Measurements from ENCODE around the gene MID1.

MID1 gene

DNA sequence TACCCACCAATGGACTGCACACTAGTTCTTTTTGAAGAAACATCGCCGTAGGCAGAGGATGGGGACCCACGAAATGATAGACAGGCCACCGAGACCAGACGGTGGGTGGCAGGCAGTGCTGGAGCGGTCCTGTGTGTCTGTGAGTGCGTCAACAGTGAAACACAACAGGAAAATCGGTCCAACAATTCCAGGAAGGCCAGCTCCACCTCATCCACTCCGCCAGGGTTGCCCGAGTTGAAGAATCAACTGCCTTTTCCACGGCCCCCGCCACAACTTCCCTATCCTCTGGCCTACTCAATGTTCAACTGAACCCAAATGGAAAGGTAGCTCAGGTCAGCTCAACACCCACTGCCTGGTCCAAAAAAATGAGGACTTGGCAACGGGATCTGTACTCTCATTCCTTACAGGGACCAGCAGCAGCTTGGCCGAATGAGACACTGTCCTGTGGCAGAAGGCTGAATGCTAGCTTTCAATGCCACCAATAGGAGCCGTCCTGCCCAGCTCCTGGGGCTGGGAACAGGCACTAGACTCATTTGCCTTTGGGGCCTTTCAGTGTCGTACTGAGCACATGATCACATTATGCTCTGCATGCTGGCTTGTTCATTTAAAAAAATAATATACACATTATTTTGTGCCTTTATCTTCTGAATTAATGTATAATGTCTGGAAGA, 43.5 kb downstream of the MID1 start:
- DNase-seq (ENCODE audit: low spot score) = no peak

DNA sequence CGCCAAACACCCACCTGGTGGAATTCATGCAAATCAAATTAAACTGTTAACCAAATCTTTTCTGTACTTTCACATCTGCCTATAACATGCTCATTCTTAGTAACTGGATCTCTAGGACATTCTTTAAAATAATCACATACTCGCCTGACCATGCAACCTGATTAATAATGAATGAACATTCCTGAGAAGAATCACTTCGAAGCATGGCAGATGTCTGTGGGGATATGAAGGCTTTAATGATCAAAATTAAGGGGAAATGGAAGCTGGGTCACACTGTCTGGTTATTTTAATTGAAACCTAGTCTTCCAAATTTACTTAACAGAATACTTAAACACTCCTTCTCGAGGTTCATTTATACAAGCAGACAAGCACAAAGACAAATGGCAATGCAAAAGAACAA, 44.2 kb downstream of the MID1 start:
- DNase-seq (ENCODE audit: low spot score) = no peak

DNA sequence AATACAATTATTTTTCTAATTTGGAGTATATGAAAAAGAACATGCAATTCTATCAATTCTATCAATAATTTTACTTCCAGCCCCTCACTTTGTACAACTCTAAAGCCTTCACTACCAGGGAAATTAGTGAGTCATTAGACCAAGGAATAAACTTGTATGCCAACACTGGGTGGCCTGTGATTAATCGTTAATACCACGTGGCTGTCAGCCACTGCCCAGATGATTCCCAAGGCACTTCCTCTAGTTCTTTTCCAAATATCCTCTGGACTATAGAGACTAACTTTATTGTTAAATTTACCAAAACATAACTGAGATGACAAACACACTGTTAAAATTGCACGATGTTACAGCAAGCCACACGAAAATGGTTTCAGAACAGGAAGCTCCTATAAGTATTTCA, 45.7 kb downstream of the MID1 start:
- DNase-seq (ENCODE audit: low spot score) = no peak

DNA sequence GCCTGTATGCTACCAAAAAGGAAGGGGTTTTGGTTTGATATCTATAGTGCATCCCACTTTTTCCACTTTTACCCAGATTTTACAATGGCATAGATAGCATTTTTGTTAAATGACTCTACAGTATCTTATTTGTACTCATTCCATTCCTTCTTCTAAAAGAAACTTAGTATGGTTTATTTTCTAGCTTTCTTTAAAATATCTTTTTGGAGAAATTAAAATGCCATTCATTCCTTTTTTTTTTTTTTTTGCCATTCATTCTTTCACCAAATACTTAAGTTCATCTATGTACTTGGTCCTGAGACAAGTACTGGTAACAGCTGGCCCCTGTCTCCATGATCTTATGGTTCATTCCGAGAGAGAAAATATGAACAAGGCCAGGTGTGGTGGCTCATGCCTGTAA, 49.1 kb downstream of the MID1 start:
- DNase-seq (ENCODE audit: low spot score) = no peak

- no peak for DNase-seq (ENCODE audit: low spot score)
Observed at GRCh38 chrX:10570601-10571000, 49.8 kb downstream of the MID1 start.

GRCh38 chrX:10569946-10570345, 50.4 kb downstream of the MID1 start:
- no peak for DNase-seq (ENCODE audit: low spot score)

- DNase-seq (ENCODE audit: low spot score) = no peak
Observed at GRCh38 chrX:10568428-10568827, 52.0 kb downstream of the MID1 start.

DNA sequence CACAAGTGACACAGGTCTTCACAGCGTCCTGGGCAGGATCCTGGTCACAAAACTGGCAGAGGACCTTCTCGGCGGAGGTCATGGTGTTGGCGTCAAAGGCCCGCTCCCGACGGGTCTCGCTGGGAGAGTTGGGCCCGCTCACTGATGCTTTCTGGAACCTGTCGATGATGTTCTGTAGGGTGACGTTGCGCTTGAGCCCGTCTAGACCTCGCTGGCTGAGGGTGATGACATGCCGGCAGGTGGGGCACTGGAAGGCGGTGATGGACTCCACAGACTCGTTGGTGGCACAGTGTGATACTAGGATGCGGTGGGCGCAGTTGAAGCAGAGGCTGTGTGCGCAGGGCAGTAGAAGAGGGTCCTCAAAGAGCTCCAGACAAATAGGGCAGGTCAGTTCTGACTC, 53.2 kb downstream of the MID1 start:
- DNase-seq (ENCODE audit: low spot score) = no peak

- DNase-seq (ENCODE audit: low spot score) = no peak
Observed at GRCh38 chrX:10566716-10567097, 53.7 kb downstream of the MID1 start.

GRCh38 chrX:10564484-10564883, 55.9 kb downstream of the MID1 start:
- DNase-seq (ENCODE audit: low spot score) = no peak

DNA sequence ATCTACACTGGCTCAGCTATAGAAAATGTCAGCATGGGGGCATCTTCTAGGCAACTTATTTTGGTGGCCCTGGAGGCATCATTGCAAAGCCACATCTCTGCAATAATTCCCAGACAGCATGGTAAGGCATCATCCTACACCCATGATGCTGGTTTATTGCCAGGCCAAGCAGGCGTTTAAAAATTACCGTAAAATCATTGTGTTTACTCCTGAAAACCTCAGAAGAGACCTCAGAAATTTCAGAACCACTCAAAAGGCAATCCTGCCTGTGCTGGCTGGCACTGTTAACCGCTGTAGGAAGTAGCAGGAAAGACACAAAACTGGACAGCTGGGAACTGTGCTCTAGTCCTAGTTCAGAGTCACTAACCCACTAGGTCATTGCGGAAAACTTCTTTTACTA, 63.2 kb downstream of the MID1 start:
- no peak for DNase-seq (ENCODE audit: low spot score)

DNA sequence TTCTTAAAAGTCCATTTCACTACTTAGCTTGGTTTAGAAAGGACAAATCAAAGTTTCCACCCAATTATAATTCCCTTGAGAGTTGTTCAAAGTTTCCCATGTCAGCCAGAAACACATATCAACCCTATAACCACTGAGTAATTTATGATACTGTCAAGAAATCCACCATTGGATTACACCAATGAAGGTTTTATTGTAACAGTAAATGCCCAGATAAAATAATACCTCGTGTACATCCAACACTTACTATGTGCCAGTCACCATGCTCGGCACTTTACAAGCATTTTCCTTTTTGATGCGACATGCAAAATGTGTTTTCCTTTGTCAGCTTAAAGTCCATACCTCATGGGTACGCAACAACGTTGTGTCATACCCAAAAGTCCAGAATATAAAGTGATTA, 64.0 kb downstream of the MID1 start:
- DNase-seq (ENCODE audit: low spot score) = no peak

GRCh38 chrX:10555846-10556245, 64.5 kb downstream of the MID1 start:
- DNase-seq (ENCODE audit: low spot score) = no peak

DNA sequence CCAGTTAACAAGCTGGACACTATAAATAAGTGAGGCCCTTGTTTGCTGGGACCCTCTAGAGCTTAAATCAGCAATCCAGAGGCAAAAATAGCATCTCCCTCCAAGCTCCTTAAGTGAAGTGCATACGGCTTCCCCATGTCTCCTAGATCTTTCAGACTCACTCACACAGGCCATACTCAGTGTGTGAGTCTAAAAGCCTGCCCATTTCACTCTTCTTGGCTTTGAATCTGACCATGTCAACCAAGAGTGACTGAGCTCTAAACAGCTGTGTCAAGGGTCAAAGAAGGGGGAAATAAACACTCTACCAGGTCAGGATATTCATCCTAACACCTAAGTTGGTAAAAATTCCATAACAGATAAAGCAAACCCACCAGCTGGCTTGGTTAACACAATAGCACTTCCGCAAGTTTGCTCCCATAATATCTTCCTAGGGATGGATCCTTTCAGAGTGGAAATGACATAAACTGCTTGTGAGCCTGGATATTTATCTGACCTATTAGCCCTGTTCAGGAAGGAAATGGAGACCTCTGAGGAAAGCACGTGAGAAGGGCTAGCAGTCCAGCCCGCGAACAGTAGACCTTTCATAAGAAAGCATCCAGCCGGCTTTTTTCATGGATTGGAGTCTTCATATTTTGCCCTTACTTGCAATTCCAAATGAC, 65.6 kb downstream of the MID1 start:
- peak; percentile 78 for DNase-seq (ENCODE audit: low spot score)

- DNase-seq (ENCODE audit: low spot score) = no peak
Observed at GRCh38 chrX:10549280-10549679, 71.1 kb downstream of the MID1 start.

GRCh38 chrX:10548688-10549087, 71.7 kb downstream of the MID1 start:
- no peak for DNase-seq (ENCODE audit: low spot score)

- DNase-seq (ENCODE audit: low spot score) = no peak
Observed at GRCh38 chrX:10545882-10546281, 74.5 kb downstream of the MID1 start.

DNA sequence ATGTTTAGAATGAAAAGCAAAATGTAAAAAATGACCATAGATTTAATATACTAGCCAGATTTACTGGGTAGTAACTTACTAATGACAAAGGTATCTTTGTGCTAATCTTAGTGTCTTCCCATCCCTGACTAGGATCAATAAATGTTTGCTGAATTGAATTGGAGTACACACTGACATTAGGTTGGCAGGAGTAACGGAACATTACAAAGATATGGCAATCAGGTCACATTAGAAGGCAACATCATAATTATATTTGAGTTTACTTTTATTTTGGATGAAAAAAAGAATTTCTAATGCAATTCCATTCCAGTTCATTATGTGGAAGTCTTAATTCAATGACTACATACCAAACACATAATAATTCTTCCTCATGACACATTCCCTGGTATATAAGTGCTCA, 77.8 kb downstream of the MID1 start:
- DNase-seq (ENCODE audit: low spot score) = no peak

- no peak for DNase-seq (ENCODE audit: low spot score)
Observed at GRCh38 chrX:10538831-10539230, 81.6 kb downstream of the MID1 start.

DNA sequence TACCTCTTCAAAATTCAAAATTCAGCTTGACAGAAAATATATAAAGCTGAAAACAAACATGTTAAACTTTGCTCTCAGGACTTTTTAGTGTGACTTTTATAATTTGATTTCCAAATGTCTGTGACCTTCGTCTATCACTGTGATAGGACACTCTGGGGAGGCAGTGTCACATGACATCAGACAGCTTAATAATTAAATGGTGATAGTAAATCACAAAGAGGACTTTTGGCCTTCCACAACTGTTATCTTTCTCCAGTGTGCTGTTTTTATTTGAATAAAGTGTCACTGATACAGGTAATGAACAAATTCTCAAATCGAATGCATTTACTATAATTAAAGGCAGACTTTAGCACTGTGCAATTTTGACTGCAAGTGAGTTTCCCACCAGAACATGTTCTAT, 83.1 kb downstream of the MID1 start:
- no peak for DNase-seq (ENCODE audit: low spot score)

- DNase-seq (ENCODE audit: low spot score) = no peak
Observed at GRCh38 chrX:10536744-10537143, 83.6 kb downstream of the MID1 start.

- DNase-seq (ENCODE audit: low spot score) = no peak
Observed at GRCh38 chrX:10534611-10535010, 85.8 kb downstream of the MID1 start.

DNA sequence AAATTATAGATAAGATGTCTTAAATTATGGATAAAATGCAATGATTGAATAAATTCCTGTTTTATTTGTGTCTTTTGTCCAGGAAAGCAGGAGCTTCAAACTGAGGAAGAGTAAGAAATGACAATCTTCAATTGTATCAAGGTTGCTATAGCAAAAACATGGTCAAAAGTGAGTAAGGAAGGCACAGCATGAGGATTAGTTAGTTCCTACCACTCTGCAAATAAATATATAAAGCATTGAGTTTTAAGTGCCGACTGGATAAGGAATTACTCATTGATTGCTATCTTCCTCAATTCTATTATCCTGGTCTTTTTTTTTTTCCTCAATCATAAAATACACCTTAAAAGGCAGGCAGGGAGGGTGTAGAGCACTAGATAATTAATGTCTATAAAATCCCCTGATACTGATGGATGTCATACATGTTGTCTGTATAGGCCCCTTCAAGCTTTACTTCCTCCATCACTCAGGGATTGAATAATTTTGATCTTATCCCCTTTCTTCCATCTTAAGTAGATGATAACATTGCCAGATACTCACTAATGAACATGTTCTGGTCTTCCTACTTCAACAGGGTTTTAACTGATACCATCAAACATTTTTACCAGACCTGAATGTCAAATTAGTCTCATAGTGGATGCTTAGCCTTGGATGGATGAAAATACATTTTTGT, 86.6 kb downstream of the MID1 start:
- DNase-seq (ENCODE audit: low spot score) = no peak

DNA sequence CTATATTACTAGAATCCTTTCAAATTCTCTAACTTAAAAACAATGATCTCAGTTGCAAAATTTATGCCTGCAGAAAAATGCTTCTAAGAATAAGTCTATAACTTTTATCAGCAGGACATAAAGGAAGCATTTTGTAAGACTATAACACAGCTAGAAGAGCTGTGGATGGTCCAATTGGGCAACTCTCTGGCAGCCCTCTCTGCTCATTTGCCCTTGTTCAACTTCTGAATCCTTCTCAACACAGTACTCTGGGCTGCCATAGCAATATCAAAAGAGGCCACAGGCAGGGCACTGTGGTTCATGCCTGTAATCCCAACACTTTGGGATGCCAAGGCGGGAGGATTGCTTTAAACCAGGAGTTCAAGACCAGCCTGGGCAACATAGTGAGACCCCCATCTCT, 88.5 kb downstream of the MID1 start:
- DNase-seq (ENCODE audit: low spot score) = no peak

Data from COLO829 (cell line).